Chondrocyte (in vitro differentiated cells): ENCODE results near the gene P2RX3. TPM values are rescaled to one million over a fixed set of nuclear protein-coding genes. Genes with fewer than 3 reads are reported as not detected.

Experiments used
- DNase-seq: peaks from one replicate; pipeline ENCODE4 v3.0.0; 2021; ENCODE audit warnings: mixed read lengths, low spot score
- H3K27ac Mint-ChIP-seq: one replicate; pipeline ENCODE4 v1.8.0; 2021; ENCODE audit warnings: mild to moderate bottlenecking, moderate library complexity, mixed read lengths; ENCODE audit not compliant: unreplicated experiment
- H3K27me3 Mint-ChIP-seq: 2 replicates; pipeline ENCODE4 v1.8.0; 2021; ENCODE audit warnings: low read depth, mixed read lengths
- H3K36me3 Mint-ChIP-seq: 2 replicates; pipeline ENCODE4 v1.8.0; 2021; ENCODE audit warnings: low read depth, mixed read lengths
- H3K4me1 Mint-ChIP-seq: 2 replicates; pipeline ENCODE4 v1.8.0; 2021; ENCODE audit warnings: low read depth, mild to moderate bottlenecking, mixed read lengths
- H3K4me3 Mint-ChIP-seq: one replicate; pipeline ENCODE4 v1.8.0; 2021; ENCODE audit warnings: mild to moderate bottlenecking, moderate library complexity, mixed read lengths; ENCODE audit not compliant: unreplicated experiment
- H3K9me3 Mint-ChIP-seq: 2 replicates; pipeline ENCODE4 v1.8.0; 2021; ENCODE audit warnings: low read depth, mixed read lengths
- CTCF ChIP-seq: fragments of 200-600 bp; sonication (generic); IDR thresholded peaks from 2 replicates; pipeline ENCODE4 v1.5.0; 2021; ENCODE audit warnings: antibody characterized with exemption, mild to moderate bottlenecking, moderate library complexity
- total RNA-seq: library from RNA; stranded (reverse); gene quantifications from 3 replicates; pipeline ENCODE4 v1.2.1, GENCODE V29; 2021

The P2RX3 gene
- total RNA-seq, 1 donor from 2014 or later: not detected

GRCh38 chr11:57370941-57371340, 32.8 kb downstream of the P2RX3 start:
- Mint-ChIP-seq H3K36me3 (no peaks in the 10 kb centered on the region), H3K27me3 (peaks cover 21% of the 10 kb centered on the region), H3K4me3 (no peak overlapping the region), H3K27ac (no peak overlapping the region), H3K9me3 (peaks cover 2% of the 10 kb centered on the region), H3K4me1 (no peaks in the 10 kb centered on the region)
- no peak for TF ChIP-seq CTCF
- DNase-seq: no peak

- no peak for TF ChIP-seq CTCF
- H3K36me3 Mint-ChIP-seq: no peaks in the 10 kb centered on the region
- no peak overlapping the region for H3K4me3 Mint-ChIP-seq
- no peak overlapping the region for H3K27ac Mint-ChIP-seq
- H3K9me3 Mint-ChIP-seq: peaks cover 2% of the 10 kb centered on the region
- H3K4me1 Mint-ChIP-seq: no peaks in the 10 kb centered on the region
- H3K27me3 Mint-ChIP-seq: peaks cover 22% of the 10 kb centered on the region
- DNase-seq: no peak
These were observed 35.0 kb downstream of the P2RX3 start for GRCh38 chr11:57373146-57373545.

GRCh38 chr11:57374966-57375365, 36.8 kb downstream of the P2RX3 start:
- Mint-ChIP-seq H3K9me3 (peaks cover 2% of the 10 kb centered on the region), H3K27ac (no peak overlapping the region), H3K4me1 (no peaks in the 10 kb centered on the region), H3K4me3 (no peak overlapping the region), H3K27me3 (peaks cover 34% of the 10 kb centered on the region), H3K36me3 (no peaks in the 10 kb centered on the region)
- DNase-seq: no peak
- no peak for TF ChIP-seq CTCF

- TF ChIP-seq CTCF: no peak
- no peak overlapping the region for H3K4me3 Mint-ChIP-seq
- no peaks in the 10 kb centered on the region for H3K36me3 Mint-ChIP-seq
- H3K9me3 Mint-ChIP-seq: peaks cover 2% of the 10 kb centered on the region
- H3K27me3 Mint-ChIP-seq: peaks cover 36% of the 10 kb centered on the region
- no peak overlapping the region for H3K27ac Mint-ChIP-seq
- no peak for DNase-seq
- H3K4me1 Mint-ChIP-seq: no peaks in the 10 kb centered on the region
These were observed 37.3 kb downstream of the P2RX3 start for GRCh38 chr11:57375490-57375889.

- no peak for TF ChIP-seq CTCF
- H3K27ac Mint-ChIP-seq: no peak overlapping the region
- no peaks in the 10 kb centered on the region for H3K36me3 Mint-ChIP-seq
- no peak overlapping the region for H3K4me3 Mint-ChIP-seq
- no peaks in the 10 kb centered on the region for H3K4me1 Mint-ChIP-seq
- peaks cover 2% of the 10 kb centered on the region for H3K9me3 Mint-ChIP-seq
- peaks cover 37% of the 10 kb centered on the region for H3K27me3 Mint-ChIP-seq
- DNase-seq: no peak
These were observed 38.2 kb downstream of the P2RX3 start for GRCh38 chr11:57376095-57377090.
